ENCODE results near the gene FBXW11. TPM values are rescaled to one million over a fixed set of nuclear protein-coding genes. Genes with fewer than 3 reads are reported as not detected.
"Not testable (repeated sequence)": the region's sequence is repeated elsewhere in the genome, so short reads cannot be mapped to it uniquely, and the experiment has no call there.

FBXW11 gene
- total and polyA plus RNA-seq, 2 donors from 2014 or later: 16.0 to 44.4 TPM

DNA sequence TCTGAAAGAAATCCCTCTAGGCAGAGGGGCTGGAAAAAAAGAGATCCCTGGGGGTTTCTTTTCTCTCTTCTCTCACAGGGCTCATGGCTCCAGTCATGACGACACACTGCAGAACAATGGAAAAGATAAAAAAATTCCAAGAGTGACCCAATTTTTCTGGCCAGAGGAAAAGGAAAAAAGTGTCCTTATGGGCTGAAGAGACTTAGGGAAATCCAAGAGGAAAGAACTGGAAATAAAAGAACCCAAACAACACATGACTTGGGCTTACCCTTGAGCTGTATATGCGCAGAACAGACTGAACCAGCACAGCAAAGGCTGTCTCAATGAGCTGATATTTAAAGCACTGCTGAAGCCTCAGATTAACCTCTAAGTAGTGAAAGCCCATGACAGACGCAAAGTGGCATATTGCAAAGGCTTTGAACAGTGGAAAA lies 118.4 kb downstream of the FBXW11 start:
- DNase-seq (no peak), FAIRE-seq (no peak)
- no peak overlapping the region for H3K9ac ChIP-seq (ENCODE audit: low read length in 3 of 3)
- H3K4me1 ChIP-seq (ENCODE audit: control insufficient read depth in 2 of 3, insufficient read depth in 2 of 3, low read depth in 1 of 3, low read length in 3 of 3): peaks cover 0 to 6% (median 3%) of the 10 kb centered on the region in 3 donors
- peaks cover 0 to 2% (median 0%) of the 10 kb centered on the region in 3 donors for H3K36me3 ChIP-seq (ENCODE audit: control insufficient read depth in 2 of 3, insufficient read depth in 3 of 3, low read length in 3 of 3)
- no peaks in the 10 kb centered on the region for H3K9me3 ChIP-seq (ENCODE audit: control insufficient read depth in 2 of 3, insufficient read depth in 1 of 3, low read length in 3 of 3)
- H3K27me3 ChIP-seq (ENCODE audit: control insufficient read depth, insufficient read depth, low read length): no peaks in the 10 kb centered on the region
- intact Hi-C loops (cut with DNase I): no loop called here
- TF ChIP-seq CTCF (IDR thresholded peaks at IDR 0.05; ENCODE audit: borderline replicate concordance, extremely low read depth, insufficient read depth): no peak
- no peak overlapping the region for H3K27ac ChIP-seq (ENCODE audit: low read depth in 2 of 2, low read length in 2 of 2)
- H3K4me3 ChIP-seq (ENCODE audit: low read length in 3 of 3): no peak overlapping the region

GRCh38 chr5:171886037-171886436 lies 120.4 kb downstream of the FBXW11 start:
- H3K4me1 ChIP-seq (ENCODE audit: control insufficient read depth in 2 of 3, insufficient read depth in 2 of 3, low read depth in 1 of 3, low read length in 3 of 3); DNase-seq; H3K9ac ChIP-seq (ENCODE audit: low read length in 3 of 3); H3K4me3 ChIP-seq (ENCODE audit: low read length in 3 of 3); FAIRE-seq; intact Hi-C loops (cut with DNase I); H3K9me3 ChIP-seq (ENCODE audit: control insufficient read depth in 2 of 3, insufficient read depth in 1 of 3, low read length in 3 of 3); H3K27me3 ChIP-seq (ENCODE audit: control insufficient read depth, insufficient read depth, low read length); H3K27ac ChIP-seq (ENCODE audit: low read depth in 2 of 2, low read length in 2 of 2); H3K36me3 ChIP-seq (ENCODE audit: control insufficient read depth in 2 of 3, insufficient read depth in 3 of 3, low read length in 3 of 3): not testable (repeated sequence)

GRCh38 chr5:171882118-171882517 lies 124.3 kb downstream of the FBXW11 start:
- TF ChIP-seq CTCF (IDR thresholded peaks at IDR 0.05; ENCODE audit: borderline replicate concordance, extremely low read depth, insufficient read depth): no peak
- FAIRE-seq: no peak
- no peak for DNase-seq
- H3K9me3 ChIP-seq (ENCODE audit: control insufficient read depth in 2 of 3, insufficient read depth in 1 of 3, low read length in 3 of 3): no peaks in the 10 kb centered on the region
- no peak overlapping the region for H3K4me3 ChIP-seq (ENCODE audit: low read length in 3 of 3)
- intact Hi-C loops (cut with DNase I): no loop called here
- H3K27ac ChIP-seq (ENCODE audit: low read depth in 2 of 2, low read length in 2 of 2): no peak overlapping the region
- no peaks in the 10 kb centered on the region for H3K4me1 ChIP-seq (ENCODE audit: control insufficient read depth in 2 of 3, insufficient read depth in 2 of 3, low read depth in 1 of 3, low read length in 3 of 3)
- H3K36me3 ChIP-seq (ENCODE audit: control insufficient read depth in 2 of 3, insufficient read depth in 3 of 3, low read length in 3 of 3): peaks cover 2 to 11% (median 9%) of the 10 kb centered on the region in 3 donors
- no peaks in the 10 kb centered on the region for H3K27me3 ChIP-seq (ENCODE audit: control insufficient read depth, insufficient read depth, low read length)
- no peak overlapping the region for H3K9ac ChIP-seq (ENCODE audit: low read length in 3 of 3)

- H3K4me1 ChIP-seq (ENCODE audit: control insufficient read depth in 2 of 3, insufficient read depth in 2 of 3, low read depth in 1 of 3, low read length in 3 of 3): no peaks in the 10 kb centered on the region
- H3K9me3 ChIP-seq (ENCODE audit: control insufficient read depth in 2 of 3, insufficient read depth in 1 of 3, low read length in 3 of 3): no peaks in the 10 kb centered on the region
- intact Hi-C loops (cut with DNase I): no loop called here
- no peaks in the 10 kb centered on the region for H3K27me3 ChIP-seq (ENCODE audit: control insufficient read depth, insufficient read depth, low read length)
- FAIRE-seq: no peak
- H3K36me3 ChIP-seq (ENCODE audit: control insufficient read depth in 2 of 3, insufficient read depth in 3 of 3, low read length in 3 of 3): peaks cover 8 to 35% (median 34%) of the 10 kb centered on the region in 3 donors
- TF ChIP-seq CTCF (IDR thresholded peaks at IDR 0.05; ENCODE audit: borderline replicate concordance, extremely low read depth, insufficient read depth): no peak
- H3K27ac ChIP-seq (ENCODE audit: low read depth in 2 of 2, low read length in 2 of 2): no peak overlapping the region
- DNase-seq: no peak
- no peak overlapping the region for H3K9ac ChIP-seq (ENCODE audit: low read length in 3 of 3)
- H3K4me3 ChIP-seq (ENCODE audit: low read length in 3 of 3): no peak overlapping the region
Observed at GRCh38 chr5:171874234-171874633, 132.2 kb downstream of the FBXW11 start.
